ENCODE data around the gene ARRDC5.

- TF ChIP-seq, protein P1, sequence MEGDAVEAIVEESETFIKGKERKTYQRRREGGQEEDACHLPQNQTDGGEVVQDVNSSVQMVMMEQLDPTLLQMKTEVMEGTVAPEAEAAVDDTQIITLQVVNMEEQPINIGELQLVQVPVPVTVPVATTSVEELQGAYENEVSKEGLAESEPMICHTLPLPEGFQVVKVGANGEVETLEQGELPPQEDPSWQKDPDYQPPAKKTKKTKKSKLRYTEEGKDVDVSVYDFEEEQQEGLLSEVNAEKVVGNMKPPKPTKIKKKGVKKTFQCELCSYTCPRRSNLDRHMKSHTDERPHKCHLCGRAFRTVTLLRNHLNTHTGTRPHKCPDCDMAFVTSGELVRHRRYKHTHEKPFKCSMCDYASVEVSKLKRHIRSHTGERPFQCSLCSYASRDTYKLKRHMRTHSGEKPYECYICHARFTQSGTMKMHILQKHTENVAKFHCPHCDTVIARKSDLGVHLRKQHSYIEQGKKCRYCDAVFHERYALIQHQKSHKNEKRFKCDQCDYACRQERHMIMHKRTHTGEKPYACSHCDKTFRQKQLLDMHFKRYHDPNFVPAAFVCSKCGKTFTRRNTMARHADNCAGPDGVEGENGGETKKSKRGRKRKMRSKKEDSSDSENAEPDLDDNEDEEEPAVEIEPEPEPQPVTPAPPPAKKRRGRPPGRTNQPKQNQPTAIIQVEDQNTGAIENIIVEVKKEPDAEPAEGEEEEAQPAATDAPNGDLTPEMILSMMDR (conservative IDR thresholded peaks at IDR 0.05 in 1 of 2, IDR thresholded peaks at IDR 0.05 in 1 of 2; ENCODE audit: low read depth in 1 of 2, low read length in 2 of 2): no peak
- no peak for TF ChIP-seq EZH2 (IDR thresholded peaks at IDR 0.05; ENCODE audit: low read length, missing control alignments)
These were observed 13.8 kb upstream of the ARRDC5 start for GRCh38 chr19:4916292-4917082.
